GM12892 (cell line): ENCODE results near the gene PC.

ENCODE experiments used
- POLR2A ChIP-seq: IDR thresholded peaks from 2 replicates; pipeline ENCODE4 v1.6.1; 2011; ENCODE audit warnings: low read depth, low read length, control low read depth
- POLR2AphosphoS5 ChIP-seq: IDR thresholded peaks from 2 replicates; pipeline ENCODE4 v1.6.1; 2011; ENCODE audit warnings: low read depth, low read length, control low read depth

- TF ChIP-seq POLR2A (no peak), POLR2AphosphoS5 (no peak)
These were observed 33.9 kb downstream of the PC start for GRCh38 chr11:66924272-66924671.
